Measurements from ENCODE around the gene TMC6.
"Not testable (repeated sequence)": the region's sequence is repeated elsewhere in the genome, so short reads cannot be mapped to it uniquely, and the experiment has no call there.

TMC6 gene

GRCh38 chr17:78122931-78123249 is 5.7 kb downstream of the TMC6 start:
- no peak for DNase-seq

GRCh38 chr17:78122216-78122930 is 6.2 kb downstream of the TMC6 start:
- peak; percentile 62 for DNase-seq

DNA sequence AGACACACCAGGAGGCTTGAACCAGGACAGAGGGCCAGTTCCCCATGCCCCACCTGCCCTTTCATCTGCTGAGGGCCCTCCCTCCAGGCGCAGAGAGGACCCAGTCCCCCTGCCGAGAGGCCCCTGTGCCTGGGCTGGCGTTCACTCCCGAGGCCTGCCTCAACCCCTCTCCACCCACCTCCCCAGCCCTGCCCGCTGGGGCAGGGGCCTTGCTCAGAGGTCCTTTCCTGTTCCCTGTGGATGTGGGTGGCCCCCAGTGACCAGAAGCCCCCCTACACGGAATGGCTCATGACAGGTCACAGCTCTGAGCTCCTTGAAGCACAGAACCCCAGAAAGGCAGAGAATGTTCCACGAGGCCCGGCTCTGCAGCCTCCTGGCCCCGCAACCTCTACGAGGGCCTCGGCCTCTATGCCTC is 6.7 kb downstream of the TMC6 start:
- no peak for DNase-seq

DNA sequence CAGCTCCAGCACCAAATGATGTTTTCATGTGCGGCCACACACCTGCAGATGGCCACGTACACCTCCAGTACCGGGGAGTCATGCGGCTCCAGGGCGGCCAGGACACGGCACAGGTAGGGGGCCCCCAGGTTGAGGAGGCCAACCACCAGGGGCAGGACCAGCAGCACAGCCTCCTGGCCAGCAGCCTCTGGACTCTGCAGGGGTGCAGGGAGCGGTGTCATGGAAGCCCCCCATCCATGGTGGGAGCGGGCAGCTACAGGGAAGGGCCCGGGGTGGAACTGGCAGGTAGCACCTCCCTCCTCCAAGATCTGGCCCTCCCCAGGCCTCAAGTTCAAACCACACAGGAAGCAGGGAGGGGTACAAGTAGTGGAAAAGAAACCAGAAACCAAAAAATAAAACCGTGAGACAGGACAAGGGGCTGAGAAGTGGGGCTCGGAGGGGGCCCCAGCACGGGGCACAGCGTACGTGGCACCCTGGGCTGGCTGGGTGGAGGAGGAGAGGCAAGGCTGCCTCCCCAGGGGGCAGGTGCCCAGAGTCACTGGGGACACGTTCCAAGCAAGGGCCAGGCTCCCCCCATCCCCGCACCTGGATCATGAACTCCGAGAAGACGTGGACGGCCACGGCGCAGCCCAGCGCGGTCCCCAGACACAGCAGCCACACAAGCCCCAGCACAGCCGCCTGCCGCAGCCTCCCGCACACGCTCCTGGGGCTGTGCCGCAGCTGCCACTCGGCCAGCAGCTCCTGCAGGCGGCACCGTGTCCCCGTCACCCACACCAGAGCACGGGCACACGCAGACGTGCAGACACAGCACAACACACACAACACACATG is 7.4 kb downstream of the TMC6 start:
- DNase-seq: no peak

DNA sequence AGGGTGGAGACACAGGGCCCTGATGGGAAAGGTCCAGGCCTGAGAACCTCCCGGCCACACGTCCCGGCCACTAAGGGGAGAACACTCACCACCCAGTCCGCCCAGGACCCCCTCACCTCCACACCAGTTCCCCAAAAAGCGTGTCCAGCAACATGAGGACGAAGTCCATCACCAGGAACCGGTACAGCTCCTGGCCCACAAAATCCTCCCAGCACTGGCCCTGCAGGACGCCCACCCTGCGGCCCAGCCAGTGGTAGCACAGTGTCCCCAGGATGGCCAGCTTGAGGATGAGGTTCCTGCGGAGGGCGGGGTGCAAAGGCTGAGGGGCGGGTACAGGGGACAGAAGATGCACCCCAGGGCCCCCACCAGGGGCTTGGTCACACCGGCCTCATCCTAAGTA is 8.0 kb downstream of the TMC6 start:
- no peak for DNase-seq

GRCh38 chr17:78118801-78119241 is 9.7 kb downstream of the TMC6 start:
- DNase-seq: no peak

DNA sequence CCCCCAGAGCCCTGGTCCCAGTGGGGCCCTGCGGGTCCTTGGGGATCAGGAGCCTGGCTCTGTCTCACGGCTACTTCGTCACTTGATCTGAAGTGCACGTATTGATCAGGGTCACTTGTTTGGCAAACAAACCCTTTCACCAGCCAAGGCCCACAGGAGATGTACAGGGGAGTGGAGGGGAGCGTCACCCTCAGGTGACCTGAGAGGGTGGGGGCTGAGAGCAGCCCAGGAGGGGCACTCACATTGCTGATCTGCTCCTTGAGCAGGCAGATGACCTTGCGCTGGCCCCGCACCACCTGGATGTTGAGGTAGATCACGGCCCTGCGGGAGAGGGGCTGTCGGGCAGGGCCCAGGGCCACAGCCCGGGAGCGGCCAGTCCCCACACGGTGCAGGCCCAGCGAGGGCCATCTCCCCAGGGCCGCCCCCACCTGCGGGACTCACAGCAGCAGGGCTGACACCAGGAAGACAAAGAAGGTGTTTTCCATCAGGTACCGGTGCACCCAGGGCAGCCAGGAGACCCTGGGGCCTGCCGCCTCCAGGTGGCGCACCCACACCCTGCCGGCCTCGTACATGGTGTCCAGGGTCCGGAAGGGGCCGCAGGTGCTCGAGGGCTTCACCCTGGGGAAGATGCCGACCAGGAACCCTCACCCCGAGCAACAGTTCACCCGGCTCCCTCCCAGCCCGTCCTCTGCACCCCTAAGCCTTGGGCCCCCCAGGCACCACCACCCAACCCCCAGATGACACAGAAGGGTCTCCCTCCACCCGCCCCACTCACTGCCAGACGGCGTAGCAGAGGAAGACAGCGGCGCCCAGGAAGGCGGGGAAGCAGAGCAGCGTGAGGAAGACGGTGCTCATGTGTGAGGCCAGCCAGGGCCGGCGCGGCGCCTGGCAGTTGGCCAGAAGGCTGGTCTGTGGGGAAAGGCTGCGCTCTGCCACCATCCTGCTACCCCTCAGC is 11.3 kb downstream of the TMC6 start:
- DNase-seq: peak; percentile 61

DNA sequence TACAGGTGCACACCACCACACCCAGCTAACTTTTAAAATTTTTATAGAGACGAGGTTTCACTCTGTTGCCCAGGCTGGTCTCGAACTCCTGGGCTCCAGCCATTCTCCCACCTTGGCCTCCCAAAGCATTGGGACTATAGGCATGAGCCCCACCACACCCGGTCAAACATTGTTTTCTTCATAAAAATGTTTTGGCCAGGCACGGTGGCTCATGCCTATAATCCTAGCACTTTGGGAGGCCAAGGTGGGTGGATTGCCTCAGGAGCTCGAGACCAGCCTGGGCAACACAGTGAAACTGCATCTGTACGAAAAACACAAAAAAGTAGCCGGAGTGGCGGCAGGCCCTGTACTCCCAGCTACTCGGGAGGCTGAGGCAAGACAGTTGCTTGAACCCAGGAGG is 12.1 kb downstream of the TMC6 start:
- no peak for DNase-seq

GRCh38 chr17:78115803-78116202 is 12.8 kb downstream of the TMC6 start:
- not testable (repeated sequence) for DNase-seq

DNA sequence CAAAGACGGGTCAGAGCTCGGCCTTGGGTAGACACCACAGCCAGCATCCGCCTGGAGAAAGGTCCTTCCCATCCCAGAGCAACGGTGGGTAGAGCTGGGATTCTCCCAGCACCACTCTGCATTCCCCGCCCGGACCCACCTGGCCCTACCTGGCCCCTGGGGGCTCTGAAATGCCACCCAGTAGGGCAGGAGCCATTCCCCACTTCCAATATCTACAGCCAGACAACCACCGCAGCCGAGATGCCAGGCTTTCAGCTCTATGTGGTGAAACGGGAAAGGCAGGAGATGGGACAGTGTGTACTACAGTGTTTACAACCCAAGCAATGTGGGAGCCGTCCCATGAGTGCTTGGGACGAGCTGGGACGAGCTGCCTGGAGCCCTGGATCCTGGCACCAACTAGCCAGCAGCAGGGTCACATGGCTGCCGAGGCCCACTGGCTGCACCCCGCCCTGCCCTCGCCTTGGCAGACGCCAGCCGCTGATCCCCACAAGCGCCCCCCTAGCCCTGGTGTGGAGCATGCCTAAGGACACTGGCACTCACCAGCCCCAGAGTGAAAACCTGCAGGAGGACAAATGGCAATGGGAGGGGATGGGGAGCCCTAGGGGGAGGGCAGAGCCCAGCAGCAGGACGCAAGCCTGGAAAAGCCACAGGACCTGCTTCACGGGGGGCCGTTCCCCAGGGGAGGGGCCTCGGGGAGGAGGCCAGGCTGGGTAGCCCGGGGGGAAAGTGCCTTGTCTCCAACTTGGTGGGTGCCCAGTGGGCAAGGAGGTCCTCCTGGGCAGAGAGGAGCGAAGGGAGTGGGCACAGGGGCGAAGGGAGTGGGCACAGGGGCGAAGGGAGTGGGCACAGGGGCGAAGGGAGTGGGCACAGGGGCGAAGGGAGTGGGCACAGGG is 13.5 kb downstream of the TMC6 start:
- DNase-seq: no peak

DNA sequence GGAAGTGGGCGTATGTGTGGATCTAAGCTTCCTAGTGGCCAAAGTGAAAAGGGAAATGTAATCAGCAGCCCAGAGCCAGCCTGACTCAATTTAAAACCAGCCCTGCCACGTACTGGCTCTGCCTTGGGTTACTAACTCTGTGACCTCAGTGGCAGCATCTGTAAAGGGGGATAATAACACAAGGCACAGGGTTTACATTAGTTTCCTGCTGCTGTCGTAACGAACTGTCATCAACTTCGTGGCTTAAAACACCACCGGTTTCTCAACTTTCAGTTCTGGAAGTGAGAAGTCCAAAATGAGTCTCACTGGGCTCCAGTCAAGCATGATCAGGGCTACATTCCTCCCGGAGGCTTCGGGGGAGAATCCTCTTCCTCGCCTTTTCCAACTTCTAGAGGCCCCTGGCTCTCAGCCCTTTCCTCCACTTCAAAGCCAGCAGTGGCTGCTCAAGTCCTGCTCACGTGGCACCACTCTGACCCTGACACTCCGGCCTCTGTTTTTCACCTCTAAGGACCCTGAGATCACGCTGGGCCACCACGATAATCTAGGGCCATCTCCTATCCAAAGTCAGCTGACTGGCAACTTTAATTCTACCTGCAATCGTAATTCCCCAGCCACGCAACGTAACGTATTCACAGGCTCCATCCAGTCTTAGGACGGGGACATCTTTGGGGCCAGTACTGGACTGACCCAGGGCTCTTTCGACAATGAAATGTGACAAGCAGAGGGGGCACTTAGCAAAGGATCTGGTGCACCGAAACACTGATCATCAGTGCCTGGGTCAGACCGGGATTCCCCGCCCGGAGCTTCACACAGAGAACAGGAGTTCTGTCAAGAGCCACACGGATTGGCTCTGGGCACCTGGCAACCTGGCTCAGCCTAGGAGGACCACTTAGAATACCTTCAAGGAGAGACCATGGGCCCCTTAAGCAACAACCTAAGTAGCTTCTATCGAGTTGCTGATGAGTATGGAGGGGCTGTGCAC is 14.5 kb downstream of the TMC6 start:
- DNase-seq: no peak

- DNase-seq: peak; percentile 82
These were observed 15.8 kb downstream of the TMC6 start for GRCh38 chr17:78112518-78113471.

DNA sequence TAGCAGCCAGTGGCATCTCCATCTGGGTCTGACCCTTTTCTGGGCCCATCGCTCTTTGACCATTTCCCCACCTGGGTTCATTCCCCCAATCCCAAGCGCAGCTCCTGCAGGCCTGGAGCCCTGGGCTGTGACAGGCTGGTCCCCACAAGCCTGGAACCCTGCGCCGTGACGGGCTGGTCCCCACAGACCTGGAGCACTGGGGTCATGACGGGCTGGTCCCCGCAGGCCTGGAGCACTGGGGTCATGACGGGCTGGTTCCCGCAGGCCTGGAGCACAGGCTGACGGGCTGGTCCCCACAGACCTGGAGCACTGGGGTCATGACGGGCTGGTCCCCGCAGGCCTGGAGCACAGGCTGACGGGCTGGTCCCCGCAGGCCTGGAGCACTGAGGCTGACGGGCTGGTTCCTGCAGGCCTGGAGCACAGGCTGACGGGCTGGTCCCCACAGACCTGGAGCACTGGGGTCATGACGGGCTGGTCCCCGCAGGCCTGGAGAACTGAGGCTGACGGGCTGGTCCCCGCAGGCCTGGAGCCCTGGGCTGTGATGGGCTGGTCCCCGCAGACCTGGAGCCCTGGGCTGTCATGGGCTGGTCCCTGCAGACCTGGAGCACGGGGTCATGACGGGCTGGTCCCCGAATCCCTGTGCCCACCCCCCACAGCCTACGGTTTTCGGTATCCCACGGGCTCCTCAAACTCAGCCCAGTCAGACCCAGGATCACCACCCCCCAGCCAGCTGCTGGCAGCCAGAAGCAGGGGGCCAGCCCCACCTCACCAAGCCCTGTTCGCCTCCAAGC is 16.6 kb downstream of the TMC6 start:
- no peak for DNase-seq

DNA sequence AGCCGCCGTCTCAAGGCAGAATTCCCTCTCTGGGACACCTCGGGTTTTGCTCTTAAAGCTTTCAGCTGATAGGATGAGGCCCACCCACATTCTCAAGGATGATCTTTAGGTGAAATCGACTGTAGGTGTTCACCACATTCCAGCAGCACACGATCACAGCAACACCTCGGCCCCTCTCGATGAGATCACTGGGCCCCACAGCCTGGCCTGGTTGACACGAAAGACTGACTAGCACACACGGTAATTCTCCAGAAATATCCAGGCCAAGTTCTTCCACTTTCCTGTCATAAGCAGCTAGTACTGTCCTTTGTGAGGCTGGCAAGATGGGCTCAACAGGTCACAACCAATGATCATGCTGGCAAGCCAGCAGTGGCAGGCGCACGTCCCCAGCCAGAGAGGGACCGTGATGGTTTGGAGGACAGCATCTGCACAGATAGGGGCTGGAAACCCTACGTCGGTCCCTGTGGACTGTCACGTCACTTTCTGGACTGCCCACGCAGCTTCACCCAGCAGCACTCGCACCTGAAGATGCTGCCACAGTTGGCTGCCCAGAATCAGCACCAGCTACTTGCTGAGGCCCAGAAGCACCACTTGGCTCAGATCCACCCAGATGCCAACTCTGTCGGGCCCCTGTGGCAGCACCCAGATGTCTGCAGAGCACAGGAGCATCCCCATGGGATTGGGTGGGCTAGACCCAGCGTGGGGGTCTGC is 17.4 kb downstream of the TMC6 start:
- no peak for DNase-seq

DNA sequence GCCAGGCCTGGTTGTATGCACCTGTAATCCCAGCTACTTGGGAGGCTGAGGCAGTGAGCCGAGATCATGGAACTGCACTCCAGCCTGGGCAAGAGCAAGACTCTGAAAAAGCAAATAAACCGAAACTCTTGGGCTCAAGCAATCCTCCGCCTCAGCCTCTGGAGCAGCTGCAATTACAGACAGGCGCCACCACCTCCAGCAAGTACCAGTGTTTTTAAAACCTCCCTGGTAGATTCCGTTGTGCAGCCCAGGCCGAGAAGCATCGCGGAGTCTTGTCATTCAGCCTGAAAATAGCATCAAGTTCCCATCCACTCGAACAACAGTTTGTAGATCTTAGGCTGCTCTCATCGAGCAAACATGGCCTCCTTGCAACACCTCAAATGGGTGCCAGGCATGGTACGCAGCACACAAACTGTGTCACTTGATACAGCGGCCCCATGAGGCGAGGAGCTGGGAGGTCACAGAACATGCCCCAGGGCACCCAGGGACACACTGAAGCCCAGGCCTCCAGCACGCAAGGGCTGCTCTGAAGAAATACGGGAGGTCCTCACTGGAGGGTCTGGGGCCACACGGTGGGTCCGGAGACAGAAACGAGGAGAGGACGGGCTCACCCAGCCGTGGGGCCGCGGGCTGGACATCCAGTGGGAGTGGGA is 18.1 kb downstream of the TMC6 start:
- DNase-seq: no peak

- DNase-seq: no peak
These were observed 19.1 kb downstream of the TMC6 start for GRCh38 chr17:78109489-78109761.

DNA sequence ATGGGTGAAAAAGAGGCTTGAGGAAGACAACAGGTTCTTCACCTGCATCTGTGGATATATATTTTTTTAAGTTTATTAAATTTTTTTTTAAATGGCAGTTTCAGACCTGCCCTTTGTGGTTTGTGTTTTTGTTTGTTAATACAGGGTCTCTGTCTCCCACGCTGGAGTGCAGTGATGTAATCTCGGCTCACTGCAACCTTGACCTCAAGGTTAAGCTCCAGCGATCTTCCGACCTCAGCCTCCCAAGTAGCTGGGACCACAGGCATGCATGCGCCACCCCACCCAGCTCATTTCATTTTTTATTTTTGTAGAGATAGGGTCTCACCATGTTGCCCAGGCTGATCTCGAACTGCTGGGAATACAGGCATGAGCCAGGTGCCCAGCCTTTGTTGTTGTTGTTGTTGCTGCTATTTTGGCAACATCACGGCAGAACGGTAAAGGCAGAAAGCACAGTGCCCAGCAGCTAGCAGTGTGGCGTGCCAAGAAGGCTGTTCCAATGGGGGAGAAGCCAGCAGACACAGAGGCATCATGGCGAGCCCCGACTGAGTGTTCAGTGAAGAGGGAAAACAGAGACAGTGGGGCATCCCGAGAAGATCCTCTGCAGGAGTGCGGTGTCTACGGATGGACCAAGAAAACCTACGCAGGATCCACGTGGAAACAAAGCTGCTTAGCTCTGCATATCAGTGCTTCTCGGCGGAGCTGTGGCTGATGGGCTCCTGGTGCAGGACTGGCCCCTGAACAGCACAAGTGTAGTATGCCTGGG is 19.6 kb downstream of the TMC6 start:
- no peak for DNase-seq

All from hematopoietic multipotent progenitor cell treated with erythropoietin and hydrocortisone succinate and interleukin-3 and kit ligand, for 6 days (in vitro differentiated cells).